Stimulated activated CD4-positive, alpha-beta T cell treated with anti-CD3 and anti-CD28 coated beads, Interleukin-15, amount 100 ng/mL, for 24 hours (primary cell): ENCODE measurements around the gene ABLIM2.

Experiments
- DNase-seq: peaks from one replicate; pipeline ENCODE4 v3.0.0-alpha.2; 2020

The ABLIM2 gene

GRCh38 chr4:7917669-7918068 lies 240.9 kb downstream of the ABLIM2 start:
- DNase-seq, result no peak

- no peak for DNase-seq
Measured at GRCh38 chr4:7915875-7916242, 242.8 kb downstream of the ABLIM2 start.
